Activated naive CD8-positive, alpha-beta T cell treated with anti-CD3 and anti-CD28 coated beads, Interleukin-2, amount 10 ng/mL, durations not matched to agents 7 days and 5 days (primary cell): ENCODE results near the gene CDT1. TPM values are rescaled to one million over a fixed set of nuclear protein-coding genes. Genes with fewer than 3 reads are reported as not detected.

ENCODE experiments used
- ATAC-seq: fragments of 150-1000 bp; cut with Tn5 transposase; one replicate; pipeline ENCODE4 v1.10.0; 2021; ENCODE audit warnings: low read depth, moderate library complexity
- POLR2A ChIA-PET: fragments of 350-600 bp; sonication (Branson Sonifier 250); formaldehyde crosslinking; loops from one replicate; lab custom pipeline; 2021; ENCODE audit warnings: antibody characterized with exemption; lab: Charles Lee
- DNase-seq: peaks from one replicate; pipeline ENCODE4 v3.0.0; 2021
- H3K27ac Mint-ChIP-seq: one replicate; pipeline ENCODE4 v1.8.0; 2022; ENCODE audit warnings: mild to moderate bottlenecking, mixed read lengths
- H3K27me3 Mint-ChIP-seq: one replicate; pipeline ENCODE4 v1.8.0; 2022; ENCODE audit warnings: mild to moderate bottlenecking, moderate library complexity, mixed read lengths
- H3K36me3 Mint-ChIP-seq: one replicate; pipeline ENCODE4 v1.8.0; 2021; ENCODE audit warnings: mild to moderate bottlenecking, mixed read lengths
- H3K4me1 Mint-ChIP-seq: one replicate; pipeline ENCODE4 v1.8.0; 2021; ENCODE audit warnings: mixed read lengths
- H3K4me3 Mint-ChIP-seq: one replicate; pipeline ENCODE4 v1.8.0; 2022; ENCODE audit warnings: mild to moderate bottlenecking, moderate library complexity, mixed read lengths
- H3K9me3 Mint-ChIP-seq: one replicate; pipeline ENCODE4 v1.8.0; 2021; ENCODE audit warnings: mixed read lengths
- total RNA-seq, 2 experiments: library from RNA; stranded (reverse); gene quantifications; one replicate each; pipeline ENCODE4 v1.2.3, GENCODE V29; 2021

The CDT1 gene
- total RNA-seq, 2 experiments from 2014 or later = 135 to 140 TPM

- POLR2A ChIA-PET = no interaction called here
- H3K4me3 Mint-ChIP-seq = no peak overlapping the region
- no peaks in the 10 kb centered on the region for H3K27me3 Mint-ChIP-seq
- DNase-seq (no peak), ATAC-seq (no peak)
- no peaks in the 10 kb centered on the region for H3K9me3 Mint-ChIP-seq
- no peak overlapping the region for H3K27ac Mint-ChIP-seq
- no peaks in the 10 kb centered on the region for H3K4me1 Mint-ChIP-seq
- H3K36me3 Mint-ChIP-seq = no peaks in the 10 kb centered on the region
Observed at GRCh38 chr16:88837806-88838205, 34.2 kb downstream of the CDT1 start.

- no peak for DNase-seq
- POLR2A ChIA-PET = no interaction called here
- Mint-ChIP-seq H3K27me3 (no peaks in the 10 kb centered on the region), H3K4me3 (no peak overlapping the region), H3K9me3 (no peaks in the 10 kb centered on the region), H3K27ac (no peak overlapping the region), H3K36me3 (no peaks in the 10 kb centered on the region), H3K4me1 (no peaks in the 10 kb centered on the region)
- ATAC-seq = no peak
Observed at GRCh38 chr16:88838566-88838965, 35.0 kb downstream of the CDT1 start.

- POLR2A ChIA-PET = no interaction called here
- ATAC-seq = no peak
- Mint-ChIP-seq H3K9me3 (no peaks in the 10 kb centered on the region), H3K4me3 (no peak overlapping the region), H3K36me3 (no peaks in the 10 kb centered on the region), H3K27ac (no peak overlapping the region), H3K27me3 (no peaks in the 10 kb centered on the region), H3K4me1 (no peaks in the 10 kb centered on the region)
- no peak for DNase-seq
Observed at GRCh38 chr16:88839026-88839529, 35.5 kb downstream of the CDT1 start.

GRCh38 chr16:88839745-88840599 is 36.4 kb downstream of the CDT1 start:
- Mint-ChIP-seq H3K27me3 (no peaks in the 10 kb centered on the region), H3K27ac (no peak overlapping the region), H3K9me3 (no peaks in the 10 kb centered on the region), H3K4me3 (no peak overlapping the region), H3K36me3 (no peaks in the 10 kb centered on the region), H3K4me1 (no peaks in the 10 kb centered on the region)
- ATAC-seq = no peak
- POLR2A ChIA-PET = no interaction called here
- no peak for DNase-seq

GRCh38 chr16:88840600-88841215 is 37.1 kb downstream of the CDT1 start:
- POLR2A ChIA-PET = no interaction called here
- no peak overlapping the region for H3K4me3 Mint-ChIP-seq
- DNase-seq = no peak
- H3K4me1 Mint-ChIP-seq = no peaks in the 10 kb centered on the region
- H3K36me3 Mint-ChIP-seq = no peaks in the 10 kb centered on the region
- H3K9me3 Mint-ChIP-seq = no peaks in the 10 kb centered on the region
- ATAC-seq = no peak
- no peak overlapping the region for H3K27ac Mint-ChIP-seq
- H3K27me3 Mint-ChIP-seq = no peaks in the 10 kb centered on the region

- POLR2A ChIA-PET = no interaction called here
- Mint-ChIP-seq H3K9me3 (no peaks in the 10 kb centered on the region), H3K27me3 (no peaks in the 10 kb centered on the region), H3K27ac (no peak overlapping the region), H3K4me1 (no peaks in the 10 kb centered on the region), H3K36me3 (no peaks in the 10 kb centered on the region), H3K4me3 (no peak overlapping the region)
- ATAC-seq (no peak), DNase-seq (no peak)
Observed at GRCh38 chr16:88841521-88842307, 38.1 kb downstream of the CDT1 start.

GRCh38 chr16:88842308-88842756 is 38.7 kb downstream of the CDT1 start:
- Mint-ChIP-seq H3K36me3 (no peaks in the 10 kb centered on the region), H3K9me3 (no peaks in the 10 kb centered on the region), H3K27me3 (no peaks in the 10 kb centered on the region), H3K4me3 (no peak overlapping the region), H3K27ac (no peak overlapping the region), H3K4me1 (no peaks in the 10 kb centered on the region)
- ATAC-seq (no peak), DNase-seq (no peak)
- POLR2A ChIA-PET = no interaction called here

- no peaks in the 10 kb centered on the region for H3K27me3 Mint-ChIP-seq
- ATAC-seq (no peak), DNase-seq (no peak)
- no peak overlapping the region for H3K27ac Mint-ChIP-seq
- no peaks in the 10 kb centered on the region for H3K4me1 Mint-ChIP-seq
- H3K36me3 Mint-ChIP-seq = no peaks in the 10 kb centered on the region
- H3K4me3 Mint-ChIP-seq = no peak overlapping the region
- H3K9me3 Mint-ChIP-seq = no peaks in the 10 kb centered on the region
- POLR2A ChIA-PET = interaction anchor here (0.6 kb wide), 1 partner anchor 101 kb away, joined by 5 read pairs; no protein-coding TSS in a partner anchor
Observed at GRCh38 chr16:88842806-88843205, 39.2 kb downstream of the CDT1 start.

GRCh38 chr16:88843256-88843655 is 39.7 kb downstream of the CDT1 start:
- no peaks in the 10 kb centered on the region for H3K9me3 Mint-ChIP-seq
- POLR2A ChIA-PET = interaction anchor here (0.6 kb wide), 1 partner anchor 101 kb away, joined by 5 read pairs; no protein-coding TSS in a partner anchor
- H3K36me3 Mint-ChIP-seq = no peaks in the 10 kb centered on the region
- H3K27me3 Mint-ChIP-seq = no peaks in the 10 kb centered on the region
- DNase-seq (no peak), ATAC-seq (no peak)
- no peak overlapping the region for H3K27ac Mint-ChIP-seq
- H3K4me3 Mint-ChIP-seq = no peak overlapping the region
- no peaks in the 10 kb centered on the region for H3K4me1 Mint-ChIP-seq

- no peaks in the 10 kb centered on the region for H3K27me3 Mint-ChIP-seq
- H3K4me1 Mint-ChIP-seq = no peaks in the 10 kb centered on the region
- DNase-seq (no peak), ATAC-seq (no peak)
- POLR2A ChIA-PET = no interaction called here
- no peak overlapping the region for H3K4me3 Mint-ChIP-seq
- no peaks in the 10 kb centered on the region for H3K9me3 Mint-ChIP-seq
- H3K36me3 Mint-ChIP-seq = no peaks in the 10 kb centered on the region
- no peak overlapping the region for H3K27ac Mint-ChIP-seq
Observed at GRCh38 chr16:88844419-88845036, 40.9 kb downstream of the CDT1 start.

- Mint-ChIP-seq H3K4me1 (no peaks in the 10 kb centered on the region), H3K27me3 (no peaks in the 10 kb centered on the region), H3K27ac (no peak overlapping the region), H3K36me3 (no peaks in the 10 kb centered on the region), H3K9me3 (no peaks in the 10 kb centered on the region), H3K4me3 (no peak overlapping the region)
- DNase-seq (no peak), ATAC-seq (no peak)
- POLR2A ChIA-PET = interaction anchor here (0.7 kb wide), 1 partner anchor 18 kb away, joined by 3 read pairs; no protein-coding TSS in a partner anchor
Observed at GRCh38 chr16:88846088-88846487, 42.5 kb downstream of the CDT1 start.

- Mint-ChIP-seq H3K36me3 (no peaks in the 10 kb centered on the region), H3K9me3 (no peaks in the 10 kb centered on the region), H3K27ac (no peak overlapping the region), H3K4me1 (no peaks in the 10 kb centered on the region), H3K27me3 (no peaks in the 10 kb centered on the region), H3K4me3 (no peak overlapping the region)
- no peak for DNase-seq
- no peak for ATAC-seq
- POLR2A ChIA-PET = no interaction called here
Observed at GRCh38 chr16:88847654-88848053, 44.1 kb downstream of the CDT1 start.

GRCh38 chr16:88848557-88848956 is 45.0 kb downstream of the CDT1 start:
- no peak overlapping the region for H3K27ac Mint-ChIP-seq
- ATAC-seq (no peak), DNase-seq (no peak)
- H3K4me3 Mint-ChIP-seq = no peak overlapping the region
- H3K27me3 Mint-ChIP-seq = no peaks in the 10 kb centered on the region
- H3K36me3 Mint-ChIP-seq = no peaks in the 10 kb centered on the region
- H3K9me3 Mint-ChIP-seq = no peaks in the 10 kb centered on the region
- POLR2A ChIA-PET = no interaction called here
- H3K4me1 Mint-ChIP-seq = no peaks in the 10 kb centered on the region
